PFSK-1 (cell line): ENCODE measurements around the gene GPR158.

Source experiments
- FOXP2 ChIP-seq: optimal IDR thresholded peaks from 2 replicates; pipeline ENCODE3; 2011; ENCODE audit warnings: borderline replicate concordance, control low read depth, inconsistent platforms; ENCODE audit not compliant: insufficient read depth; ENCODE audit errors: extremely low read length, extremely low read depth
- POLR2AphosphoS5 ChIP-seq: IDR thresholded peaks from 2 replicates; pipeline ENCODE4 v1.6.1; 2012; ENCODE audit warnings: low read depth, mild to moderate bottlenecking, control low read depth, low read length, moderate library complexity
- REST ChIP-seq, 2 experiments: IDR thresholded peaks; 2 replicates each; pipeline versions ENCODE4 v1.6.1 to v1.8.0; 2011 to 2012; ENCODE audit warnings: low read depth in 2 of 2, low read length in 2 of 2, control low read depth in 1 of 2, inconsistent platforms in 1 of 2, mild to moderate bottlenecking in 1 of 2, moderate library complexity in 1 of 2; ENCODE audit not compliant: insufficient read depth in 1 of 2
- SIN3A ChIP-seq: IDR thresholded peaks from 2 replicates; pipeline ENCODE4 v1.6.1; 2012; ENCODE audit warnings: mild to moderate bottlenecking, low read length, moderate library complexity, borderline replicate concordance; ENCODE audit not compliant: insufficient read depth
- TAF1 ChIP-seq: IDR thresholded peaks from 2 replicates; pipeline ENCODE4 v1.6.1; 2012; ENCODE audit warnings: low read length, control low read depth, borderline replicate concordance; ENCODE audit not compliant: insufficient read depth

- TF ChIP-seq POLR2AphosphoS5 = no peak
- TF ChIP-seq REST (IDR thresholded peaks at IDR 0.05; ENCODE audit: insufficient read depth in 1 of 2, low read depth in 2 of 2, low read length in 2 of 2) = no peak
- no peak for TF ChIP-seq TAF1
- no peak for TF ChIP-seq SIN3A
- no peak for TF ChIP-seq FOXP2
These were observed 347.5 kb downstream of the GPR158 start for GRCh38 chr10:25522294-25522693.
